Endothelial cell (in vitro differentiated cells): ENCODE measurements around the gene SRGN. TPM values are rescaled to one million over a fixed set of nuclear protein-coding genes. Genes with fewer than 3 reads are reported as not detected.

Experiments
- DNase-seq: peaks from one replicate; pipeline ENCODE4 v3.0.0; 2021; ENCODE audit warnings: low spot score
- H3K27ac Mint-ChIP-seq: one replicate; pipeline ENCODE4 v1.8.0; 2021; ENCODE audit warnings: mixed read lengths, inconsistent platforms; ENCODE audit not compliant: unreplicated experiment
- H3K27me3 Mint-ChIP-seq: one replicate; pipeline ENCODE4 v1.8.0; 2021; ENCODE audit warnings: mild to moderate bottlenecking, moderate library complexity, mixed read lengths, inconsistent platforms; ENCODE audit not compliant: unreplicated experiment
- H3K36me3 Mint-ChIP-seq: one replicate; pipeline ENCODE4 v1.8.0; 2021; ENCODE audit warnings: mild to moderate bottlenecking, low read depth, mixed read lengths, inconsistent platforms; ENCODE audit not compliant: unreplicated experiment
- H3K4me1 Mint-ChIP-seq: one replicate; pipeline ENCODE4 v1.8.0; 2021; ENCODE audit warnings: mild to moderate bottlenecking, mixed read lengths, inconsistent platforms; ENCODE audit not compliant: unreplicated experiment
- H3K4me3 Mint-ChIP-seq: one replicate; pipeline ENCODE4 v1.8.0; 2021; ENCODE audit warnings: mild to moderate bottlenecking, mixed read lengths, inconsistent platforms; ENCODE audit not compliant: unreplicated experiment
- H3K9me3 Mint-ChIP-seq: one replicate; pipeline ENCODE4 v1.8.0; 2021; ENCODE audit warnings: mixed read lengths, inconsistent platforms; ENCODE audit not compliant: unreplicated experiment
- total RNA-seq: library from RNA; stranded (reverse); fragmentation: NEBNext Ultra II Directional; extraction: Animal tissue kit (Norgen Biotek cat#: 25700); gene quantifications from one replicate; pipeline ENCODE4 v1.2.1, GENCODE V29; 2021; ENCODE audit not compliant: unreplicated experiment
- TF ChIP-seq, protein P1 (sequence below): fragments of 200-600 bp; sonication (generic); IDR thresholded peaks from one replicate; pipeline ENCODE4 v1.5.0; 2021; ENCODE audit warnings: antibody characterized with exemption; ENCODE audit not compliant: unreplicated experiment

SRGN gene
- total RNA-seq, 1 donor from 2014 or later: 4.7 TPM

DNA sequence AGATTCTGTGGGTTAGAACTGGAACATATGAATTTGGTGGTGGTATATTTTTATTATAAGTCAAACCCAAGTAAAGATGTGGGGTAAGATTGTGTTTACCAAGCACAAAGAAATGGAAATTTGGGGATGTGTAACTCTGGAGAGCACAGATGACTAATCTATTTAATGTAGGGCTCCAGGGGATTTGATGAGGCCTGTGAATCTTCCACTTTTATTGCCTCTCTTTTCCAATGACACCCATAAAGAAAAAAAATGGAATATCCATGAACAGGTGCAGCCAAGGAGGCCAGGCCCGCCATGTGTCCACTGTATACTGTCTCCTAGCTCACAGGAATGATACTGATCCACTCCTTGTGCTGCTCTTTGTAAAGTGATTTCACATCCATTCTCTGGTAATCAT lies 2.8 kb downstream of the SRGN start:
- Mint-ChIP-seq H3K4me1 (peaks cover 17% of the 10 kb centered on the region), H3K9me3 (no peaks in the 10 kb centered on the region), H3K27me3 (peaks cover 2% of the 10 kb centered on the region), H3K36me3 (no peaks in the 10 kb centered on the region), H3K4me3 (no peak overlapping the region), H3K27ac (no peak overlapping the region)
- no peak for DNase-seq
- TF ChIP-seq, protein P1, sequence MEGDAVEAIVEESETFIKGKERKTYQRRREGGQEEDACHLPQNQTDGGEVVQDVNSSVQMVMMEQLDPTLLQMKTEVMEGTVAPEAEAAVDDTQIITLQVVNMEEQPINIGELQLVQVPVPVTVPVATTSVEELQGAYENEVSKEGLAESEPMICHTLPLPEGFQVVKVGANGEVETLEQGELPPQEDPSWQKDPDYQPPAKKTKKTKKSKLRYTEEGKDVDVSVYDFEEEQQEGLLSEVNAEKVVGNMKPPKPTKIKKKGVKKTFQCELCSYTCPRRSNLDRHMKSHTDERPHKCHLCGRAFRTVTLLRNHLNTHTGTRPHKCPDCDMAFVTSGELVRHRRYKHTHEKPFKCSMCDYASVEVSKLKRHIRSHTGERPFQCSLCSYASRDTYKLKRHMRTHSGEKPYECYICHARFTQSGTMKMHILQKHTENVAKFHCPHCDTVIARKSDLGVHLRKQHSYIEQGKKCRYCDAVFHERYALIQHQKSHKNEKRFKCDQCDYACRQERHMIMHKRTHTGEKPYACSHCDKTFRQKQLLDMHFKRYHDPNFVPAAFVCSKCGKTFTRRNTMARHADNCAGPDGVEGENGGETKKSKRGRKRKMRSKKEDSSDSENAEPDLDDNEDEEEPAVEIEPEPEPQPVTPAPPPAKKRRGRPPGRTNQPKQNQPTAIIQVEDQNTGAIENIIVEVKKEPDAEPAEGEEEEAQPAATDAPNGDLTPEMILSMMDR: no peak

DNA sequence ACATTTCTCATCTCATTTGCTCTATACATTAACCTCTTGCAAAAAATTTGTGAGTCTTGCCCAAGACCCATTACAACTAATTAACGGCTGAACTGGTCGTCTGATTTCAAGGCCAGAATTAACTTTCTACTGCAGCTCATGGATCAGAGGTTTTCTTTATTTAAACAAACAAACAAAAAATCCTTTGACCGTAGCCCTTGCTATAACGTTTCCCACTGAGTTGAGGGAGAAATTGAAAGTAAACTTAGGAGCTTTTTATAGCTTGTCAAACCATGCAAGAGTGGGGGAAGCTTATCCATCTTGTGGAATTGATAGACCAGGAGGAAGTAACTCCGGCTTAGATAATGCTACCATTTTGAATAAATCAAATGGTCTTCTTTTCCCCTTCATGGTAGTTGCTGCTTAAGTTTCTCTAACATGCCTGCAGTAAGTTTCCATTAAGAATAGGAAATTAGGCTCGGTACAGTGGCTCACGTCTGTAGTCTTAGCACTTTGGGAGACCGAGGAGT lies 3.3 kb downstream of the SRGN start:
- peaks cover 12% of the 10 kb centered on the region for H3K4me1 Mint-ChIP-seq
- DNase-seq: no peak
- TF ChIP-seq, protein P1: no peak
- H3K9me3 Mint-ChIP-seq: no peaks in the 10 kb centered on the region
- no peaks in the 10 kb centered on the region for H3K36me3 Mint-ChIP-seq
- peaks cover under 1% of the 10 kb centered on the region for H3K27me3 Mint-ChIP-seq
- H3K27ac Mint-ChIP-seq: no peak overlapping the region
- no peak overlapping the region for H3K4me3 Mint-ChIP-seq

GRCh38 chr10:69092959-69093850 lies 5.3 kb downstream of the SRGN start:
- Mint-ChIP-seq H3K36me3 (no peaks in the 10 kb centered on the region), H3K27me3 (no peaks in the 10 kb centered on the region), H3K9me3 (no peaks in the 10 kb centered on the region), H3K4me3 (no peak overlapping the region), H3K4me1 (no peaks in the 10 kb centered on the region), H3K27ac (no peak overlapping the region)
- TF ChIP-seq, protein P1: peak; percentile 87
- DNase-seq: peak; percentile 75

- no peaks in the 10 kb centered on the region for H3K4me1 Mint-ChIP-seq
- DNase-seq: no peak
- no peaks in the 10 kb centered on the region for H3K9me3 Mint-ChIP-seq
- H3K4me3 Mint-ChIP-seq: no peak overlapping the region
- TF ChIP-seq, protein P1: no peak
- no peaks in the 10 kb centered on the region for H3K36me3 Mint-ChIP-seq
- H3K27ac Mint-ChIP-seq: no peak overlapping the region
- no peaks in the 10 kb centered on the region for H3K27me3 Mint-ChIP-seq
These were observed 6.0 kb downstream of the SRGN start for GRCh38 chr10:69093933-69094332.

GRCh38 chr10:69096045-69096444 lies 8.1 kb downstream of the SRGN start:
- H3K4me3 Mint-ChIP-seq: no peak overlapping the region
- no peaks in the 10 kb centered on the region for H3K36me3 Mint-ChIP-seq
- TF ChIP-seq, protein P1: no peak
- H3K4me1 Mint-ChIP-seq: peaks cover 3% of the 10 kb centered on the region
- H3K27me3 Mint-ChIP-seq: no peaks in the 10 kb centered on the region
- no peaks in the 10 kb centered on the region for H3K9me3 Mint-ChIP-seq
- no peak overlapping the region for H3K27ac Mint-ChIP-seq
- DNase-seq: no peak
